ENCODE data around the gene TRPM3.

The TRPM3 gene

GRCh38 chr9:70802758-70803436 lies 318.5 kb downstream of the TRPM3 start:
- no peak overlapping the region for H3K4me3 ChIP-seq (ENCODE audit: low read depth, low read length)
- in situ Hi-C loops (cut with HindIII; ENCODE audit: low sequenced_read_pairs), result no loop called here
- DNase-seq (ENCODE audit: low read depth), result no peak
- TF ChIP-seq, protein P1, sequence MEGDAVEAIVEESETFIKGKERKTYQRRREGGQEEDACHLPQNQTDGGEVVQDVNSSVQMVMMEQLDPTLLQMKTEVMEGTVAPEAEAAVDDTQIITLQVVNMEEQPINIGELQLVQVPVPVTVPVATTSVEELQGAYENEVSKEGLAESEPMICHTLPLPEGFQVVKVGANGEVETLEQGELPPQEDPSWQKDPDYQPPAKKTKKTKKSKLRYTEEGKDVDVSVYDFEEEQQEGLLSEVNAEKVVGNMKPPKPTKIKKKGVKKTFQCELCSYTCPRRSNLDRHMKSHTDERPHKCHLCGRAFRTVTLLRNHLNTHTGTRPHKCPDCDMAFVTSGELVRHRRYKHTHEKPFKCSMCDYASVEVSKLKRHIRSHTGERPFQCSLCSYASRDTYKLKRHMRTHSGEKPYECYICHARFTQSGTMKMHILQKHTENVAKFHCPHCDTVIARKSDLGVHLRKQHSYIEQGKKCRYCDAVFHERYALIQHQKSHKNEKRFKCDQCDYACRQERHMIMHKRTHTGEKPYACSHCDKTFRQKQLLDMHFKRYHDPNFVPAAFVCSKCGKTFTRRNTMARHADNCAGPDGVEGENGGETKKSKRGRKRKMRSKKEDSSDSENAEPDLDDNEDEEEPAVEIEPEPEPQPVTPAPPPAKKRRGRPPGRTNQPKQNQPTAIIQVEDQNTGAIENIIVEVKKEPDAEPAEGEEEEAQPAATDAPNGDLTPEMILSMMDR (IDR thresholded peaks at IDR 0.05; ENCODE audit: low read depth, low read length, missing control alignments), result no peak

- TF ChIP-seq, protein P1 (IDR thresholded peaks at IDR 0.05; ENCODE audit: low read depth, low read length, missing control alignments), result no peak
Measured at GRCh38 chr9:70802206-70802605, 319.2 kb downstream of the TRPM3 start.

DNA sequence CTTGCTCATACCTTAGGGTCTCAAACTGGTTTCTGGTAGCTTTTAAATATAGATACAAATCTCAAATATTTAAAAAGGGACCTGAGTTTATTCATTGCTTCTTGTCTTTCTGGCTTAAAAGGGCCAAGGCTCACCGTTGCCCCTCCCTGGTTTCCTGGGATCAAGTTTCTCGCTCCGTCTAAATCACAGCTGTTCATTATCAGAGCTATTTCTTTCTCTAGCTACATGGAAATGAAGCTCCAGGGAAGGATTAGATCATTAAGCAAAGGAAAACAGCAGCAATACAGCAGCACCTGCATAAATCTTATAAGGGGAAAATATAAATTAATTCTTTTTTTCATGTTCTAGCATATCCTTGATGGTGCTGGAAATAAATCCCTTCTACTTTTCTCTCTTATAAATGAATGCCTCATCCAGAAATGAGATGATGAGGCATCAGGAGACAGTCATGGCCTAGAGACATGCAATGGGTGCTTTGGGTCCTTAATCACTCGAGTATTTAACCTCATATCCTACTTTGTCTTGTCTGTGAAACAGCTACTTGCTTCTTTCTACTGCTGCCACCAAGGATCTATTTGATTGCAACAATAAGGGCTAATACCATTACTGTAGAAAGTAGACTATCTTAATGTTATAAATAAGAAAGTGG lies 320.1 kb downstream of the TRPM3 start:
- in situ Hi-C loops (cut with HindIII; ENCODE audit: low sequenced_read_pairs), result no loop called here
- H3K4me3 ChIP-seq (ENCODE audit: low read depth, low read length), result no peak overlapping the region
- TF ChIP-seq, protein P1 (IDR thresholded peaks at IDR 0.05; ENCODE audit: low read depth, low read length, missing control alignments), result no peak
- no peak for DNase-seq (ENCODE audit: low read depth)

More at GRCh38 chr9:70802206-70802605, 319.2 kb downstream of the TRPM3 start:
- DNase-seq (ENCODE audit: low read depth), result peak; percentile 46
- no peak overlapping the region for H3K4me3 ChIP-seq (ENCODE audit: low read depth, low read length)
- in situ Hi-C loops (cut with HindIII; ENCODE audit: low sequenced_read_pairs), result no loop called here

- no peak for DNase-seq (ENCODE audit: low read depth)
- H3K4me3 ChIP-seq (ENCODE audit: low read depth, low read length), result no peak overlapping the region
- TF ChIP-seq, protein P1 (IDR thresholded peaks at IDR 0.05; ENCODE audit: low read depth, low read length, missing control alignments), result no peak
- in situ Hi-C loops (cut with HindIII; ENCODE audit: low sequenced_read_pairs), result no loop called here
Measured at GRCh38 chr9:70798018-70798417, 323.4 kb downstream of the TRPM3 start.

DNA sequence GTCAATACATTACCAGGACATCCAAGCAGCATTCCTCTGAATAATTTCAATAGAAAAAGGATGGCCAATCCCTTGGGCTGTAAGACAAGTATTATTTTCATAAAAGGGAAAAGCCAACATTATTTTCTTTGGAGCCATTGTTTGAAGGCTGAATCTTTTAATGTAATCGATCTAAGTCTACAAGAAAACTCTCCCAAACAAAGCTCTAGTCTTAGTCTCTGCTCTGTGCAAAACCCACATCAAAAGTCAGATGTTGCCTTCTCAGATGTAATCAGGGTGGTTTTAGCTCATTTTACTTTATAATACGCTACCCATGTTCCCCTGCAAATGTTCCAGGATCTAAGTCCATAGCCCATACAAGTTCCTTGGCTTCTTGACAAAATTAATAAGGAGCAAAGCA lies 325.6 kb downstream of the TRPM3 start:
- no peak for DNase-seq (ENCODE audit: low read depth)
- TF ChIP-seq, protein P1 (IDR thresholded peaks at IDR 0.05; ENCODE audit: low read depth, low read length, missing control alignments), result no peak
- no peak overlapping the region for H3K4me3 ChIP-seq (ENCODE audit: low read depth, low read length)
- in situ Hi-C loops (cut with HindIII; ENCODE audit: low sequenced_read_pairs), result no loop called here

DNA sequence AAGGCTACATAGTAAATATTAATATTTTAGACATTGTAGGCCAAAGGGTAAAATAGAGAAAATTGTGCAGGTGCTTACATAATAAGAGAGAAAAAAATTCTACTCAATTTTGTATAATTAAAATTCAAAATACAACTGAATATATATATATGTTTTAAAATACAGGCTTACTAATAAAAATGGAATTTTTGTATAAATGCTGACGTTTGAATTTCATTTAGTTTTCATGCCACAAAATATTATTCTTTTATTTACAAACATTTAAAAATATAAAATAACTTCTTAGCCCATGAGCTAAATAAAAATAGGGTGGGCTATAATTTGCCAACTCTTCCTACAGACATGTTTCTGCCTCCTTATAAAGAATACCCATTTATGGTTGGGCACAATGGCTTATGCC lies 328.6 kb downstream of the TRPM3 start:
- TF ChIP-seq, protein P1 (IDR thresholded peaks at IDR 0.05; ENCODE audit: low read depth, low read length, missing control alignments), result no peak
- DNase-seq (ENCODE audit: low read depth), result no peak
- no peak overlapping the region for H3K4me3 ChIP-seq (ENCODE audit: low read depth, low read length)
- in situ Hi-C loops (cut with HindIII; ENCODE audit: low sequenced_read_pairs), result no loop called here
